Measurements from ENCODE around the gene CFAP77.

GRCh38 chr9:132459661-132460060, 49.6 kb downstream of the CFAP77 start:
- TF ChIP-seq, protein P1, sequence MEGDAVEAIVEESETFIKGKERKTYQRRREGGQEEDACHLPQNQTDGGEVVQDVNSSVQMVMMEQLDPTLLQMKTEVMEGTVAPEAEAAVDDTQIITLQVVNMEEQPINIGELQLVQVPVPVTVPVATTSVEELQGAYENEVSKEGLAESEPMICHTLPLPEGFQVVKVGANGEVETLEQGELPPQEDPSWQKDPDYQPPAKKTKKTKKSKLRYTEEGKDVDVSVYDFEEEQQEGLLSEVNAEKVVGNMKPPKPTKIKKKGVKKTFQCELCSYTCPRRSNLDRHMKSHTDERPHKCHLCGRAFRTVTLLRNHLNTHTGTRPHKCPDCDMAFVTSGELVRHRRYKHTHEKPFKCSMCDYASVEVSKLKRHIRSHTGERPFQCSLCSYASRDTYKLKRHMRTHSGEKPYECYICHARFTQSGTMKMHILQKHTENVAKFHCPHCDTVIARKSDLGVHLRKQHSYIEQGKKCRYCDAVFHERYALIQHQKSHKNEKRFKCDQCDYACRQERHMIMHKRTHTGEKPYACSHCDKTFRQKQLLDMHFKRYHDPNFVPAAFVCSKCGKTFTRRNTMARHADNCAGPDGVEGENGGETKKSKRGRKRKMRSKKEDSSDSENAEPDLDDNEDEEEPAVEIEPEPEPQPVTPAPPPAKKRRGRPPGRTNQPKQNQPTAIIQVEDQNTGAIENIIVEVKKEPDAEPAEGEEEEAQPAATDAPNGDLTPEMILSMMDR (IDR thresholded peaks at IDR 0.05): no peak
- no peak for TF ChIP-seq EZH2 (IDR thresholded peaks at IDR 0.05)

All from neural progenitor cell (in vitro differentiated cells).